HepG2 (cell line): ENCODE results near the gene INSIG2. TPM values are rescaled to one million over a fixed set of nuclear protein-coding genes. Genes with fewer than 3 reads are reported as not detected.

Source experiments
- ATAC-seq: fragments of 200-7000 bp; cut with Tn5 transposase; 3 replicates; pipeline ENCODE4 v1.9.1; 2020; ENCODE audit warnings: mild to moderate bottlenecking, moderate library complexity
- BruUV-seq: library from RNA; stranded (reverse); fragments of 400-500 nt; replicated peaks from 2 replicates; lab custom pipeline; 2021; lab: Mats Ljungman, UMichigan
- CTCF ChIA-PET: fragments of 300-600 bp; formaldehyde crosslinking; extraction: SDS; loops from one replicate; lab custom pipeline; 2021; ENCODE audit warnings: low total read pairs, inconsistent platforms, low intra/inter-chr PET ratio; lab: Yijun Ruan, JAX
- POLR2A ChIA-PET: fragments of 350-600 bp; sonication (Branson Sonifier 250); formaldehyde crosslinking; loops from one replicate; lab custom pipeline; 2020; ENCODE audit warnings: antibody characterized with exemption, inconsistent platforms; lab: Yijun Ruan, JAX
- DNase-seq: peaks from one replicate; pipeline ENCODE4 v3.0.0-alpha.2; 2015; ENCODE audit warnings: low spot score
- FAIRE-seq: peaks from 3 replicates; lab custom pipeline; 2011; peaks lifted over from hg19 to GRCh38; lab: Jason Lieb, UNC
- H2AFZ ChIP-seq: one replicate; pipeline ENCODE4 v1.6.1; 2011; ENCODE audit warnings: low read length, inconsistent platforms
- H3K27ac ChIP-seq: fragments of 300-600 bp; 3 replicates; pipeline ENCODE4 v1.8.0; 2011; ENCODE audit warnings: mixed run types, mild to moderate bottlenecking, mixed read lengths, low read length, inconsistent platforms; ENCODE audit not compliant: insufficient read depth; ENCODE audit errors: extremely low read length
- H3K27me3 ChIP-seq, 2 experiments: fragments of 200-600 bp in 1 of 2; 2 replicates in 1 of 2; 3 replicates in 1 of 2; pipeline versions ENCODE4 v1.6.0 to v1.8.0; 2011; ENCODE audit warnings: low read length in 2 of 2, mild to moderate bottlenecking in 2 of 2, moderate library complexity in 2 of 2, inconsistent platforms in 1 of 2; ENCODE audit not compliant: insufficient read depth in 2 of 2, control insufficient read depth in 1 of 2
- H3K36me3 ChIP-seq, 2 experiments: fragments of 200-600 bp in 1 of 2; replicated peaks in 1 of 2; 2 replicates in 1 of 2; 3 replicates in 1 of 2; pipeline versions ENCODE4 v1.5.1 to v1.8.0; 2011; ENCODE audit warnings: low read length in 2 of 2, inconsistent platforms in 1 of 2; ENCODE audit not compliant: insufficient read depth in 2 of 2, control insufficient read depth in 1 of 2
- H3K4me1 ChIP-seq: 2 replicates; pipeline ENCODE4 v1.5.1; 2012; ENCODE audit warnings: low read length, inconsistent platforms; ENCODE audit not compliant: insufficient read depth
- H3K4me2 ChIP-seq: 2 replicates; pipeline ENCODE4 v1.6.0; 2011; ENCODE audit warnings: low read depth, low read length, inconsistent platforms
- H3K4me3 ChIP-seq, 3 experiments: fragments of 200-600 bp in 1 of 3; sonication (generic), shearing (Covaris generic) in 1 of 3; replicated peaks in 1 of 3; 2 replicates each; pipeline ENCODE4 v1.5.1; 2011 to 2016; ENCODE audit warnings: low read length in 3 of 3, inconsistent platforms in 2 of 3, low read depth in 2 of 3, mild to moderate bottlenecking in 2 of 3, control low read depth in 1 of 3, mixed read lengths in 1 of 3; ENCODE audit not compliant: insufficient read depth in 1 of 3
- H3K79me2 ChIP-seq: one replicate; pipeline ENCODE4 v1.6.1; 2011; ENCODE audit warnings: low read length, inconsistent platforms; ENCODE audit not compliant: insufficient read depth
- H3K9ac ChIP-seq: 2 replicates; pipeline ENCODE4 v1.6.0; 2011; ENCODE audit warnings: mild to moderate bottlenecking, low read depth, low read length, inconsistent platforms; ENCODE audit not compliant: insufficient read depth
- H3K9me3 ChIP-seq: 2 replicates; pipeline ENCODE4 v1.5.1; 2012; ENCODE audit warnings: mild to moderate bottlenecking, low read length
- H4K20me1 ChIP-seq: 2 replicates; pipeline ENCODE4 v1.6.0; 2011; ENCODE audit warnings: inconsistent platforms, mild to moderate bottlenecking, low read length, moderate library complexity; ENCODE audit not compliant: insufficient read depth
- AKAP8 ChIP-seq: sonication (generic); formaldehyde crosslinking; IDR thresholded peaks from 2 replicates; pipeline ENCODE4 v1.5.1; 2020; ENCODE audit warnings: mild to moderate bottlenecking, missing genetic modification reagents
- E2F5 ChIP-seq: sonication (generic); formaldehyde crosslinking; conservative IDR thresholded peaks from 2 replicates; pipeline ENCODE4 v1.4.0; 2020; ENCODE audit warnings: missing genetic modification reagents
- FOXC1 ChIP-seq: sonication (generic); formaldehyde crosslinking; IDR thresholded peaks from 2 replicates; pipeline ENCODE4 v1.8.0; 2022; ENCODE audit warnings: mild to moderate bottlenecking, missing genetic modification reagents, borderline replicate concordance
- GMEB2 ChIP-seq: IDR thresholded peaks from 2 replicates; pipeline ENCODE4 v1.6.1; 2016; ENCODE audit warnings: missing biosample characterization, missing genetic modification reagents, low read depth
- HDAC6 ChIP-seq: fragments of 200-600 bp; sonication (generic); IDR thresholded peaks from 2 replicates; pipeline ENCODE4 v1.7.0; 2017; ENCODE audit warnings: mild to moderate bottlenecking, antibody characterized with exemption, low read length, low read depth
- IKZF5 ChIP-seq: IDR thresholded peaks from 2 replicates; pipeline ENCODE4 v1.6.1; 2018; ENCODE audit warnings: missing genetic modification reagents, mild to moderate bottlenecking, missing compliant biosample characterization
- POGZ ChIP-seq: sonication (generic); formaldehyde crosslinking; IDR thresholded peaks from 2 replicates; pipeline ENCODE4 v1.4.0; 2020; ENCODE audit warnings: mild to moderate bottlenecking, missing genetic modification reagents
- PPARG ChIP-seq: conservative IDR thresholded peaks from 2 replicates; pipeline ENCODE4 v1.6.1; 2016; ENCODE audit warnings: missing biosample characterization, missing genetic modification reagents
- ZFYVE20 ChIP-seq: sonication (generic); formaldehyde crosslinking; IDR thresholded peaks from 2 replicates; pipeline ENCODE4 v1.8.0; 2023; ENCODE audit warnings: low read depth, mild to moderate bottlenecking, moderate library complexity, missing genetic modification reagents, borderline replicate concordance
- ZNF138 ChIP-seq: sonication (generic); formaldehyde crosslinking; IDR thresholded peaks from 2 replicates; pipeline ENCODE4 v1.5.0; 2020; ENCODE audit warnings: mild to moderate bottlenecking, low read depth, missing genetic modification reagents
- ZNF260 ChIP-seq: sonication (generic); formaldehyde crosslinking; IDR thresholded peaks from 2 replicates; pipeline ENCODE4 v1.4.0; 2020; ENCODE audit warnings: missing genetic modification reagents, low read depth, mild to moderate bottlenecking, borderline replicate concordance
- ZNF547 ChIP-seq: sonication (generic); formaldehyde crosslinking; IDR thresholded peaks from 2 replicates; pipeline ENCODE4 v1.5.1; 2020; ENCODE audit warnings: mild to moderate bottlenecking, missing genetic modification reagents
- ZNF639 ChIP-seq: conservative IDR thresholded peaks from 2 replicates; pipeline ENCODE4 v1.6.1; 2018; ENCODE audit warnings: missing genetic modification reagents
- ZNF75D ChIP-seq: sonication (generic); formaldehyde crosslinking; IDR thresholded peaks from 2 replicates; pipeline ENCODE4 v1.8.1; 2023; ENCODE audit warnings: missing genetic modification reagents, mild to moderate bottlenecking, borderline replicate concordance
- ZNF781 ChIP-seq: sonication (generic); formaldehyde crosslinking; IDR thresholded peaks from 2 replicates; pipeline ENCODE4 v1.5.1; 2020; ENCODE audit warnings: borderline replicate concordance, mild to moderate bottlenecking, missing genetic modification reagents; ENCODE audit errors: not compliant biosample characterization
- WGBS: methylation state at CpG from one replicate; pipeline ENCODE4 v1.1.6; 2017; ENCODE audit warnings: low lambda C conversion rate; 5-methylcytosine and 5-hydroxymethylcytosine counted together
- in situ Hi-C: cut with HindIII; loops from 2 replicates; pipeline ENCODE4 v1.10.0; 2017; ENCODE audit warnings: low pct_unique_long_range_greater_than_20kb; ENCODE audit not compliant: extremely low pct_ligation_motif_present
- intact Hi-C: fragments of 100-400 bp; cut with micrococcal nuclease; formaldehyde crosslinking; loops from one replicate; pipeline ENCODE4 v1.10.0; 2022; ENCODE audit not compliant: unreplicated experiment
- polyA plus RNA-seq, 8 experiments: library from polyadenylated mRNA; depleted of rRNA in 3 of 8; stranded (reverse) in 7 of 8; unstranded in 1 of 8; fragments of >200 nt; fragmentation: Illumina TruSeq in 4 of 8; extraction: Trizol in 4 of 8; gene quantifications; 2 replicates each; pipeline versions ENCODE4 v1.2.1 to v1.2.3, GENCODE V29; 2011 to 2016; ENCODE audit warnings: low read depth in 4 of 8, missing spikeins in 1 of 8, mixed read lengths in 1 of 8; ENCODE audit not compliant: insufficient read depth in 1 of 8
- total RNA-seq, 5 experiments: library from RNA; depleted of rRNA; stranded (reverse); fragments of >200 nt; fragmentation: Illumina TruSeq; extraction: Trizol; gene quantifications; 2 replicates each; pipeline ENCODE4 v1.2.3, GENCODE V29; 2016; ENCODE audit warnings: low read depth in 1 of 5

INSIG2 gene
- total and polyA plus RNA-seq, 2 of the 13 experiments (the other 11 are each of a cell fraction or from before 2014, with no cell fraction given) = 73.5 to 481 TPM

- no peak overlapping the region for H2AFZ ChIP-seq
- in situ Hi-C loops = no loop called here
- no peak overlapping the region for H3K4me2 ChIP-seq
- no peaks in the 10 kb centered on the region for H3K79me2 ChIP-seq
- H3K9me3 ChIP-seq = no peaks in the 10 kb centered on the region
- WGBS = 89% methylated on average over 1 of the region's 1 CpG
- ATAC-seq (no peak), DNase-seq (no peak), FAIRE-seq (no peak)
- intact Hi-C loops = no loop called here
- no peak for TF ChIP-seq ZNF260
- no peak for TF ChIP-seq ZNF138 (CRISPR knock-in tag)
- TF ChIP-seq ZNF781 (CRISPR knock-in tag) = no peak
- TF ChIP-seq ZFYVE20 (CRISPR knock-in tag) = no peak
- TF ChIP-seq POGZ = no peak
- TF ChIP-seq FOXC1 (CRISPR knock-in tag) = no peak
- no peak for TF ChIP-seq PPARG (CRISPR knock-in tag)
- TF ChIP-seq ZNF75D (CRISPR knock-in tag) = no peak
- TF ChIP-seq E2F5 (CRISPR knock-in tag) = no peak
- no peak for TF ChIP-seq HDAC6
- TF ChIP-seq GMEB2 (CRISPR knock-in tag) = no peak
- TF ChIP-seq IKZF5 (CRISPR knock-in tag) = no peak
- no peak for TF ChIP-seq ZNF547 (CRISPR knock-in tag)
- no peak for TF ChIP-seq ZNF639
- no peak for TF ChIP-seq AKAP8 (CRISPR knock-in tag)
- POLR2A ChIA-PET = no interaction called here
- no peak overlapping the region for H3K27ac ChIP-seq
- no peak overlapping the region for H3K9ac ChIP-seq
- no peaks in the 10 kb centered on the region for H4K20me1 ChIP-seq
- H3K36me3 ChIP-seq = no peaks in the 10 kb centered on the region
- no peak overlapping the region for H3K4me3 ChIP-seq
- no peaks in the 10 kb centered on the region for H3K27me3 ChIP-seq
- peaks cover 32% of the 10 kb centered on the region for H3K4me1 ChIP-seq
- CTCF ChIA-PET = no interaction called here
- BruUV-seq = no TSS peak
Observed at GRCh38 chr2:118148133-118148532, 59.9 kb downstream of the INSIG2 start.
